HCT116 (cell line): ENCODE measurements around the gene SLC44A4.

Experiments
- EGR1 ChIP-seq: IDR thresholded peaks from 2 replicates; pipeline ENCODE4 v1.6.1; 2012; ENCODE audit warnings: low read depth
- EZH2 ChIP-seq: fragments of 200-600 bp; sonication (generic); IDR thresholded peaks from 2 replicates; pipeline ENCODE4 v1.6.1; 2017; ENCODE audit warnings: antibody characterized with exemption, mixed run types
- POLR2A ChIP-seq: IDR thresholded peaks from 2 replicates; pipeline ENCODE4 v1.7.0; 2011; ENCODE audit warnings: borderline replicate concordance; ENCODE audit not compliant: insufficient read depth, insufficient read length; ENCODE audit errors: extremely low read depth
- TCF7L2 ChIP-seq: IDR thresholded peaks from 2 replicates; pipeline ENCODE4 v1.7.0; 2011; ENCODE audit warnings: borderline replicate concordance, inconsistent platforms; ENCODE audit not compliant: insufficient read depth, insufficient read length; ENCODE audit errors: extremely low read depth
- TF ChIP-seq, protein P1 (sequence below), 3 experiments: fragments of 200-600 bp in 1 of 3; sonication (generic) in 1 of 3; IDR thresholded peaks in 2 of 3; conservative IDR thresholded peaks in 1 of 3; 2 replicates each; pipeline ENCODE4 v1.5.1; 2012 to 2017; ENCODE audit warnings: low read depth in 2 of 3, low read length in 2 of 3, antibody characterized with exemption in 1 of 3, borderline replicate concordance in 1 of 3, control low read depth in 1 of 3, mild to moderate bottlenecking in 1 of 3, mixed read lengths in 1 of 3, mixed run types in 1 of 3, moderate library complexity in 1 of 3; ENCODE audit not compliant: insufficient read depth in 1 of 3

GRCh38 chr6:31903957-31904356 is 25.2 kb upstream of the SLC44A4 start:
- TF ChIP-seq, protein P1, sequence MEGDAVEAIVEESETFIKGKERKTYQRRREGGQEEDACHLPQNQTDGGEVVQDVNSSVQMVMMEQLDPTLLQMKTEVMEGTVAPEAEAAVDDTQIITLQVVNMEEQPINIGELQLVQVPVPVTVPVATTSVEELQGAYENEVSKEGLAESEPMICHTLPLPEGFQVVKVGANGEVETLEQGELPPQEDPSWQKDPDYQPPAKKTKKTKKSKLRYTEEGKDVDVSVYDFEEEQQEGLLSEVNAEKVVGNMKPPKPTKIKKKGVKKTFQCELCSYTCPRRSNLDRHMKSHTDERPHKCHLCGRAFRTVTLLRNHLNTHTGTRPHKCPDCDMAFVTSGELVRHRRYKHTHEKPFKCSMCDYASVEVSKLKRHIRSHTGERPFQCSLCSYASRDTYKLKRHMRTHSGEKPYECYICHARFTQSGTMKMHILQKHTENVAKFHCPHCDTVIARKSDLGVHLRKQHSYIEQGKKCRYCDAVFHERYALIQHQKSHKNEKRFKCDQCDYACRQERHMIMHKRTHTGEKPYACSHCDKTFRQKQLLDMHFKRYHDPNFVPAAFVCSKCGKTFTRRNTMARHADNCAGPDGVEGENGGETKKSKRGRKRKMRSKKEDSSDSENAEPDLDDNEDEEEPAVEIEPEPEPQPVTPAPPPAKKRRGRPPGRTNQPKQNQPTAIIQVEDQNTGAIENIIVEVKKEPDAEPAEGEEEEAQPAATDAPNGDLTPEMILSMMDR (IDR thresholded peaks at IDR 0.05 in 2 of 3, conservative IDR thresholded peaks at IDR 0.05 in 1 of 3; ENCODE audit: borderline replicate concordance in 1 of 3, insufficient read depth in 1 of 3, low read depth in 2 of 3, low read length in 2 of 3) = no peak
- TF ChIP-seq EGR1 (no peak), POLR2A (no peak), EZH2 (no peak), TCF7L2 (no peak)
